IMR-90 (cell line): ENCODE data around the gene MYO1G. TPM values are rescaled to one million over a fixed set of nuclear protein-coding genes. Genes with fewer than 3 reads are reported as not detected.

Source experiments
- ATAC-seq: fragments of 200-7000 bp; cut with Tn5 transposase; 2 replicates; pipeline ENCODE4 v1.9.1; 2020; ENCODE audit warnings: low read depth, mild to moderate bottlenecking, moderate library complexity
- BruUV-seq: library from RNA; stranded (reverse); fragments of 400-500 nt; replicated peaks from 2 replicates; lab custom pipeline; 2021; lab: Mats Ljungman, UMichigan
- CTCF ChIA-PET: fragments of 300-600 bp; formaldehyde crosslinking; extraction: SDS; loops from one replicate; lab custom pipeline; 2021; ENCODE audit warnings: antibody characterized with exemption; lab: Yijun Ruan, JAX
- POLR2A ChIA-PET: fragments of 300-600 bp; sonication (Branson Sonifier 250); formaldehyde crosslinking; loops from one replicate; lab custom pipeline; 2022; ENCODE audit warnings: antibody characterized with exemption; ENCODE audit not compliant: unreplicated experiment; lab: Charles Lee
- DNase-seq: peaks from one replicate; pipeline ENCODE4 v3.0.0; 2013
- H2AFZ ChIP-seq: replicated peaks from 2 replicates; pipeline ENCODE3; 2013; ENCODE audit warnings: low read length, mild to moderate bottlenecking; ENCODE audit not compliant: poor library complexity
- H2AK5ac ChIP-seq: 2 replicates; pipeline ENCODE4 v1.6.1; 2013; ENCODE audit warnings: low read depth, low read length, inconsistent platforms
- H2AK9ac ChIP-seq: replicated peaks from 2 replicates; pipeline ENCODE3; 2013; ENCODE audit warnings: mild to moderate bottlenecking, low read depth, low read length, moderate library complexity; ENCODE audit not compliant: poor library complexity
- H2BK120ac ChIP-seq: 2 replicates; pipeline ENCODE4 v1.6.1; 2013; ENCODE audit warnings: low read depth, low read length, inconsistent platforms
- H2BK15ac ChIP-seq: 3 replicates; pipeline ENCODE4 v1.6.1; 2013; ENCODE audit warnings: low read depth, low read length, inconsistent platforms
- H2BK20ac ChIP-seq: 2 replicates; pipeline ENCODE4 v1.6.1; 2013; ENCODE audit warnings: low read depth, mild to moderate bottlenecking, inconsistent platforms, low read length, moderate library complexity
- H2BK5ac ChIP-seq: 2 replicates; pipeline ENCODE4 v1.6.1; 2013; ENCODE audit warnings: mild to moderate bottlenecking, low read depth, low read length, inconsistent platforms; ENCODE audit not compliant: poor library complexity, severe bottlenecking
- H3K14ac ChIP-seq: replicated peaks from 2 replicates; pipeline ENCODE4 v1.6.1; 2013; ENCODE audit warnings: low read depth, low read length, inconsistent platforms
- H3K18ac ChIP-seq: 2 replicates; pipeline ENCODE4 v1.6.1; 2013; ENCODE audit warnings: low read depth, low read length, control low read depth
- H3K23ac ChIP-seq: 2 replicates; pipeline ENCODE4 v1.6.1; 2013; ENCODE audit warnings: low read depth, low read length, inconsistent platforms
- H3K27ac ChIP-seq: 2 replicates; pipeline ENCODE4 v1.5.1; 2013; ENCODE audit warnings: mild to moderate bottlenecking, control low read depth, low read length; ENCODE audit not compliant: insufficient read depth
- H3K27me3 ChIP-seq: 2 replicates; pipeline ENCODE4 v1.6.1; 2013; ENCODE audit warnings: low read length; ENCODE audit not compliant: control insufficient read depth, insufficient read depth
- H3K36me3 ChIP-seq: 2 replicates; pipeline ENCODE4 v1.6.1; 2013; ENCODE audit warnings: low read length, mixed read lengths; ENCODE audit not compliant: control insufficient read depth, insufficient read depth
- H3K4ac ChIP-seq: 2 replicates; pipeline ENCODE4 v1.6.1; 2013; ENCODE audit warnings: low read depth, low read length, inconsistent platforms
- H3K4me1 ChIP-seq: 2 replicates; pipeline ENCODE4 v1.6.1; 2013; ENCODE audit warnings: low read length, mixed read lengths; ENCODE audit not compliant: control insufficient read depth, insufficient read depth
- H3K4me2 ChIP-seq: 2 replicates; pipeline ENCODE4 v1.6.1; 2013; ENCODE audit warnings: low read depth, mild to moderate bottlenecking, control low read depth, low read length, moderate library complexity
- H3K4me3 ChIP-seq: 2 replicates; pipeline ENCODE4 v1.5.1; 2013; ENCODE audit warnings: low read depth, mild to moderate bottlenecking, control low read depth, low read length, moderate library complexity; ENCODE audit not compliant: insufficient read depth
- H3K56ac ChIP-seq: 2 replicates; pipeline ENCODE4 v1.6.1; 2013; ENCODE audit warnings: low read length, inconsistent platforms; ENCODE audit not compliant: insufficient read depth; ENCODE audit errors: extremely low read depth
- H3K79me1 ChIP-seq, 2 experiments: 2 replicates each; pipeline ENCODE4 v1.6.1; 2013; ENCODE audit warnings: low read length in 2 of 2, inconsistent platforms in 1 of 2, low read depth in 1 of 2
- H3K9ac ChIP-seq: 2 replicates; pipeline ENCODE4 v1.6.1; 2013; ENCODE audit warnings: low read depth, low read length, control low read depth
- H3K9me1 ChIP-seq: 2 replicates; pipeline ENCODE4 v1.6.1; 2013; ENCODE audit warnings: low read length, inconsistent platforms; ENCODE audit not compliant: insufficient read depth
- H3K9me3 ChIP-seq: 2 replicates; pipeline ENCODE4 v1.6.1; 2013; ENCODE audit warnings: low read length; ENCODE audit not compliant: control insufficient read depth, insufficient read depth
- H4K20me1 ChIP-seq: 2 replicates; pipeline ENCODE4 v1.6.1; 2013; ENCODE audit warnings: low read length, inconsistent platforms; ENCODE audit not compliant: insufficient read depth
- H4K5ac ChIP-seq: 2 replicates; pipeline ENCODE4 v1.6.1; 2013; ENCODE audit warnings: mild to moderate bottlenecking, low read depth, low read length, control low read depth
- H4K8ac ChIP-seq, 2 experiments: 2 replicates each; pipeline ENCODE4 v1.6.1; 2013; ENCODE audit warnings: low read depth in 2 of 2, low read length in 2 of 2, control low read depth in 1 of 2, inconsistent platforms in 1 of 2
- H4K91ac ChIP-seq: 2 replicates; pipeline ENCODE4 v1.6.1; 2013; ENCODE audit warnings: low read depth, low read length, inconsistent platforms; ENCODE audit not compliant: insufficient read depth
- CEBPB ChIP-seq: IDR thresholded peaks from 2 replicates; pipeline ENCODE4 v1.6.1; 2012; ENCODE audit warnings: low read depth, low read length, improper control_type of control experiment
- CHD1 ChIP-seq: IDR thresholded peaks from 2 replicates; pipeline ENCODE4 v1.6.1; 2012; ENCODE audit warnings: low read depth, low read length, improper control_type of control experiment
- MAFK ChIP-seq: IDR thresholded peaks from 2 replicates; pipeline ENCODE4 v1.6.1; 2012; ENCODE audit warnings: low read depth, low read length, improper control_type of control experiment
- MAZ ChIP-seq: IDR thresholded peaks from 2 replicates; pipeline ENCODE4 v1.6.1; 2012; ENCODE audit warnings: low read depth, mild to moderate bottlenecking, low read length, improper control_type of control experiment, moderate library complexity, borderline replicate concordance
- MXI1 ChIP-seq: IDR thresholded peaks from 2 replicates; pipeline ENCODE4 v1.6.1; 2012; ENCODE audit warnings: low read depth, mild to moderate bottlenecking, low read length, moderate library complexity, borderline replicate concordance
- NFE2L2 ChIP-seq: fragments of 150-350 bp; IDR thresholded peaks from 2 replicates; pipeline ENCODE4 v1.6.1; 2016; ENCODE audit warnings: low read depth, mild to moderate bottlenecking, low read length
- RCOR1 ChIP-seq: IDR thresholded peaks from 2 replicates; pipeline ENCODE4 v1.6.1; 2012; ENCODE audit warnings: mild to moderate bottlenecking, low read length, improper control_type of control experiment; ENCODE audit not compliant: insufficient replicate concordance
- RFX5 ChIP-seq: IDR thresholded peaks from 2 replicates; pipeline ENCODE4 v1.8.0; 2012; ENCODE audit warnings: low read depth, mild to moderate bottlenecking, low read length, moderate library complexity
- SMC3 ChIP-seq: fragments of 150-350 bp; IDR thresholded peaks from 2 replicates; pipeline ENCODE4 v1.6.1; 2016; ENCODE audit warnings: low read depth, mild to moderate bottlenecking, antibody characterized with exemption, low read length, moderate library complexity
- WGBS, 2 experiments: methylation state at CpG; one replicate each; pipeline versions ENCODE4 v1.1.5 to v1.1.7; 2013; ENCODE audit warnings: missing lambda C conversion rate in 2 of 2; ENCODE audit not compliant: insufficient read length in 1 of 2; ENCODE audit errors: extremely low coverage in 2 of 2; 5-methylcytosine and 5-hydroxymethylcytosine counted together
- dilution Hi-C: fragments of 300-500 bp; cut with HindIII; formaldehyde crosslinking; loops from one replicate; pipeline ENCODE4 v1.14.3; 2018; ENCODE audit warnings: low sequenced_read_pairs; ENCODE audit not compliant: unreplicated experiment
- in situ Hi-C: fragments of 300-500 bp; cut with MboI; formaldehyde crosslinking; loops from 3 replicates; pipeline ENCODE4 v1.14.3; 2019; ENCODE audit warnings: low sequenced_read_pairs, inconsistent platforms, mixed read lengths
- intact Hi-C: fragments of 100-400 bp; cut with micrococcal nuclease; formaldehyde crosslinking; loops from 2 replicates; pipeline ENCODE4 v1.10.0; 2022
- polyA plus RNA-seq, 3 experiments: library from polyadenylated mRNA; depleted of rRNA; stranded (reverse); fragments of >200 nt; gene quantifications; 2 replicates each; pipeline ENCODE4 v1.2.3, GENCODE V29; 2012; ENCODE audit warnings: low replicate concordance in 1 of 3
- total RNA-seq: library from RNA; depleted of rRNA; stranded (reverse); fragments of >200 nt; gene quantifications from 2 replicates; pipeline ENCODE4 v1.2.3, GENCODE V29; 2012
- TF ChIP-seq, protein P1 (sequence below): fragments of 150-350 bp; IDR thresholded peaks from 2 replicates; pipeline ENCODE4 v1.6.1; 2017; ENCODE audit warnings: mild to moderate bottlenecking, antibody characterized with exemption, low read length, low read depth
- TF ChIP-seq, protein P2 (sequence below): conservative IDR thresholded peaks from 2 replicates; pipeline ENCODE4 v1.5.1; 2012; ENCODE audit warnings: mild to moderate bottlenecking, low read depth, low read length, improper control_type of control experiment

MYO1G gene
- total and polyA plus RNA-seq, 2 of the 4 experiments (the other 2 are of a cell fraction) = under 0.01 to 0.02 TPM

DNA sequence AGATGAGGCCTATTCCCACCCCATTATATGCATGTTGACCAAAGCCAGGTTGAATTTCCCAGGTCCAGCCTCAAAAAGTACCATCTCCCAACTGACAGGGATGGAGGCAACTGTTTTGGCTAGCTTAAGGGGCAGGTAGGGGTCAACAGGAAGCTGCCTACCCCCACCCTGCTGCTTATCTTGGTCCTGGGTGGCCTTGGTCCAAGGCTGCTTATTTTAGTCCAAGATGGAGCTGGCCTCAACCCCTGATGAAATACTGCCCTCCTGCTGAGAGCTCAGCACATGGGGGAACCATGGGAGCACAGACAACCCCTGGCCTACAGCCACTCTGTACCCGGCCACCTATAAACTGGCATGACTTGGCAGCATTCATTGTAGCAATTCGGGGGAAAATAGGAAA, 23.1 kb downstream of the MYO1G start:
- Histone ChIP-seq H2AFZ (no peak overlapping the region), H2BK15ac (no peak overlapping the region), H4K5ac (no peak overlapping the region), H3K9ac (no peak overlapping the region), H2AK9ac (no peak overlapping the region), H2BK20ac (no peak overlapping the region), H3K36me3 (no peaks in the 10 kb centered on the region), H3K9me1 (no peaks in the 10 kb centered on the region), H4K20me1 (no peaks in the 10 kb centered on the region), H3K27ac (no peak overlapping the region), H3K9me3 (no peaks in the 10 kb centered on the region), H2BK120ac (no peak overlapping the region), H3K56ac (no peak overlapping the region), H3K27me3 (peaks cover 16% of the 10 kb centered on the region), H3K4me3 (no peak overlapping the region), H2AK5ac (no peak overlapping the region), H2BK5ac (no peak overlapping the region), H3K4me1 (no peaks in the 10 kb centered on the region; the same call in 1 of the 2 replicates), H4K8ac (no peak overlapping the region), H3K23ac (no peak overlapping the region), H3K14ac (no peak overlapping the region), H3K4ac (no peak overlapping the region), H4K91ac (no peak overlapping the region), H3K4me2 (no peak overlapping the region), H3K79me1 (no peaks in the 10 kb centered on the region), H3K18ac (no peak overlapping the region)
- no peak for DNase-seq
- dilution Hi-C loops (no loop called here), intact Hi-C loops (no loop called here), in situ Hi-C loops (no loop called here)
- WGBS, 2 experiments = no CpG with 5 or more reads among the region's 2 CpGs
- ChIA-PET CTCF (no interaction called here), POLR2A (no interaction called here)
- BruUV-seq = no TSS peak
- ATAC-seq = no peak
- TF ChIP-seq RFX5 = no peak
- TF ChIP-seq CEBPB = no peak
- TF ChIP-seq, protein P1, sequence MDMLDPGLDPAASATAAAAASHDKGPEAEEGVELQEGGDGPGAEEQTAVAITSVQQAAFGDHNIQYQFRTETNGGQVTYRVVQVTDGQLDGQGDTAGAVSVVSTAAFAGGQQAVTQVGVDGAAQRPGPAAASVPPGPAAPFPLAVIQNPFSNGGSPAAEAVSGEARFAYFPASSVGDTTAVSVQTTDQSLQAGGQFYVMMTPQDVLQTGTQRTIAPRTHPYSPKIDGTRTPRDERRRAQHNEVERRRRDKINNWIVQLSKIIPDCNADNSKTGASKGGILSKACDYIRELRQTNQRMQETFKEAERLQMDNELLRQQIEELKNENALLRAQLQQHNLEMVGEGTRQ = no peak
- no peak for TF ChIP-seq SMC3
- no peak for TF ChIP-seq RCOR1
- TF ChIP-seq, protein P2, sequence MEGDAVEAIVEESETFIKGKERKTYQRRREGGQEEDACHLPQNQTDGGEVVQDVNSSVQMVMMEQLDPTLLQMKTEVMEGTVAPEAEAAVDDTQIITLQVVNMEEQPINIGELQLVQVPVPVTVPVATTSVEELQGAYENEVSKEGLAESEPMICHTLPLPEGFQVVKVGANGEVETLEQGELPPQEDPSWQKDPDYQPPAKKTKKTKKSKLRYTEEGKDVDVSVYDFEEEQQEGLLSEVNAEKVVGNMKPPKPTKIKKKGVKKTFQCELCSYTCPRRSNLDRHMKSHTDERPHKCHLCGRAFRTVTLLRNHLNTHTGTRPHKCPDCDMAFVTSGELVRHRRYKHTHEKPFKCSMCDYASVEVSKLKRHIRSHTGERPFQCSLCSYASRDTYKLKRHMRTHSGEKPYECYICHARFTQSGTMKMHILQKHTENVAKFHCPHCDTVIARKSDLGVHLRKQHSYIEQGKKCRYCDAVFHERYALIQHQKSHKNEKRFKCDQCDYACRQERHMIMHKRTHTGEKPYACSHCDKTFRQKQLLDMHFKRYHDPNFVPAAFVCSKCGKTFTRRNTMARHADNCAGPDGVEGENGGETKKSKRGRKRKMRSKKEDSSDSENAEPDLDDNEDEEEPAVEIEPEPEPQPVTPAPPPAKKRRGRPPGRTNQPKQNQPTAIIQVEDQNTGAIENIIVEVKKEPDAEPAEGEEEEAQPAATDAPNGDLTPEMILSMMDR = no peak
- no peak for TF ChIP-seq MXI1
- TF ChIP-seq MAFK = no peak
- no peak for TF ChIP-seq NFE2L2
- TF ChIP-seq CHD1 = no peak
- no peak for TF ChIP-seq MAZ
